Left kidney (tissue), 8 donors: ENCODE measurements around the gene GBGT1. TPM values are rescaled to one million over a fixed set of nuclear protein-coding genes. Genes with fewer than 3 reads are reported as not detected.
"Not testable (repeated sequence)": the region's sequence is repeated elsewhere in the genome, so short reads cannot be mapped to it uniquely, and the experiment has no call there.

Source experiments
- DNase-seq: peaks from one replicate; pipeline ENCODE4 v3.0.0-alpha.2; 2013
- long read RNA-seq, 8 donors: transcript quantifications; one replicate each; lab custom pipeline, GENCODE V29; 2026
- polyA plus RNA-seq: library from polyadenylated mRNA; unstranded; fragments of 120-200 nt; gene quantifications from one replicate; pipeline ENCODE4 v1.2.1, GENCODE V29; 2013; ENCODE audit not compliant: insufficient read length

GBGT1 gene
- polyA plus RNA-seq = 2.0 TPM
- long read RNA-seq, donor 1 = 0 reads
- long read RNA-seq, donor 2, partial matches to known transcripts = 0 of 1 reads
- long read RNA-seq, donor 2, other reads (novel, unspliced or antisense) = 0 of 1 reads
- long read RNA-seq, donor 3 = 0 reads
- long read RNA-seq, donor 4 = 0 reads
- long read RNA-seq, donor 5 = 0 reads
- long read RNA-seq, donor 6, partial matches to known transcripts = 0 of 1 reads
- long read RNA-seq, donor 6, other reads (novel, unspliced or antisense) = 0 of 1 reads
- long read RNA-seq, donor 7, partial matches to known transcripts = 0 of 1 reads
- long read RNA-seq, donor 7, other reads (novel, unspliced or antisense) = 0 of 1 reads
- long read RNA-seq, donor 8 = 0 reads

GRCh38 chr9:133163504-133164172 is at the start of gene GBGT1:
TSS of gene GBGT1 (minus strand) at chr9:133163914. CDS start at chr9:133162412, 1,502 bp downstream.
- DNase-seq = no peak

- DNase-seq = no peak
Observed at GRCh38 chr9:133210609-133211008, 46.9 kb upstream of the GBGT1 start.

- no peak for DNase-seq
Observed at GRCh38 chr9:133210202-133210532, 46.5 kb upstream of the GBGT1 start.

GRCh38 chr9:133209327-133210201 is 45.9 kb upstream of the GBGT1 start:
- DNase-seq = not testable (repeated sequence)

- not testable (repeated sequence) for DNase-seq
Observed at GRCh38 chr9:133208880-133209300, 45.2 kb upstream of the GBGT1 start, which contains the start of gene OBP2B. TSS of gene OBP2B (minus strand) at chr9:133209250. CDS start at chr9:133209199, 51 bp downstream.

GRCh38 chr9:133208171-133208879 is 44.6 kb upstream of the GBGT1 start:
- DNase-seq = not testable (repeated sequence)

GRCh38 chr9:133207540-133208170 is 43.9 kb upstream of the GBGT1 start:
- no peak for DNase-seq

- no peak for DNase-seq
Observed at GRCh38 chr9:133207021-133207531, 43.4 kb upstream of the GBGT1 start.

GRCh38 chr9:133205996-133206931 is 42.5 kb upstream of the GBGT1 start:
- no peak for DNase-seq

- not testable (repeated sequence) for DNase-seq
Observed at GRCh38 chr9:133205481-133205887, 41.8 kb upstream of the GBGT1 start.

- DNase-seq = no peak
Observed at GRCh38 chr9:133204993-133205336, 41.3 kb upstream of the GBGT1 start.

- DNase-seq = no peak
Observed at GRCh38 chr9:133204335-133204992, 40.8 kb upstream of the GBGT1 start.

- DNase-seq = no peak
Observed at GRCh38 chr9:133203506-133204075, 39.9 kb upstream of the GBGT1 start.

GRCh38 chr9:133202688-133203453 is 39.2 kb upstream of the GBGT1 start:
- no peak for DNase-seq

GRCh38 chr9:133202145-133202513 is 38.4 kb upstream of the GBGT1 start:
- no peak for DNase-seq

GRCh38 chr9:133201424-133202144 is 37.9 kb upstream of the GBGT1 start:
- no peak for DNase-seq

- DNase-seq = no peak
Observed at GRCh38 chr9:133200631-133201030, 36.9 kb upstream of the GBGT1 start.
